PC-3 (cell line): ENCODE results near the gene JADE2.

Source experiments
- EZH2 ChIP-seq: fragments of 300-600 bp; sonication (generic); IDR thresholded peaks from one replicate; pipeline ENCODE4 v1.6.1; 2017; ENCODE audit warnings: antibody characterized with exemption, mild to moderate bottlenecking, low read length; ENCODE audit not compliant: unreplicated experiment
- EZH2phosphoT487 ChIP-seq: fragments of 300-600 bp; sonication (generic); IDR thresholded peaks from 2 replicates; pipeline ENCODE4 v1.6.1; 2018; ENCODE audit warnings: mild to moderate bottlenecking, antibody characterized with exemption, low read length, borderline replicate concordance
- TF ChIP-seq, protein P1 (sequence below): fragments of 300-600 bp; sonication (generic); conservative IDR thresholded peaks from 2 replicates; pipeline ENCODE4 v1.5.1; 2017; ENCODE audit warnings: antibody characterized with exemption, low read depth, mild to moderate bottlenecking, low read length

DNA sequence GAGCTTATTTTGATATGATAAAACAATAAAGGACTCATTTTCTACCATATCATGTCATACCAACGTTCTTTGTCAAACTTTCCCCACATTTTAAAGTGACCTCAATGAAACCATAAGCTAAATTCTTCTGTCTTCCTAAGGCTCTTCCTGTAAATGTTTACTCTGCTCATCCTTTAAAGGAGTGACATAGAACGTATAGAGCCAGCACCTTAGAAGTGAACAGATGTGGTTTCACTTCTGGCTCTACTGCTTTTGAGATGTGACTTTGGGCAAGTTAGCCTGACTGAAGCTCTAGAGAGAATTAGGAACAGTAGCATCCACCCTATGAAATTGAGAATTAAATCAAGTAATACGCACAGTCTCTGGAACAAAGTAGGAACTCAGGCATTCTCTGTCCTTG is 83.1 kb downstream of the JADE2 start:
- TF ChIP-seq EZH2 (no peak), EZH2phosphoT487 (no peak)
- TF ChIP-seq, protein P1, sequence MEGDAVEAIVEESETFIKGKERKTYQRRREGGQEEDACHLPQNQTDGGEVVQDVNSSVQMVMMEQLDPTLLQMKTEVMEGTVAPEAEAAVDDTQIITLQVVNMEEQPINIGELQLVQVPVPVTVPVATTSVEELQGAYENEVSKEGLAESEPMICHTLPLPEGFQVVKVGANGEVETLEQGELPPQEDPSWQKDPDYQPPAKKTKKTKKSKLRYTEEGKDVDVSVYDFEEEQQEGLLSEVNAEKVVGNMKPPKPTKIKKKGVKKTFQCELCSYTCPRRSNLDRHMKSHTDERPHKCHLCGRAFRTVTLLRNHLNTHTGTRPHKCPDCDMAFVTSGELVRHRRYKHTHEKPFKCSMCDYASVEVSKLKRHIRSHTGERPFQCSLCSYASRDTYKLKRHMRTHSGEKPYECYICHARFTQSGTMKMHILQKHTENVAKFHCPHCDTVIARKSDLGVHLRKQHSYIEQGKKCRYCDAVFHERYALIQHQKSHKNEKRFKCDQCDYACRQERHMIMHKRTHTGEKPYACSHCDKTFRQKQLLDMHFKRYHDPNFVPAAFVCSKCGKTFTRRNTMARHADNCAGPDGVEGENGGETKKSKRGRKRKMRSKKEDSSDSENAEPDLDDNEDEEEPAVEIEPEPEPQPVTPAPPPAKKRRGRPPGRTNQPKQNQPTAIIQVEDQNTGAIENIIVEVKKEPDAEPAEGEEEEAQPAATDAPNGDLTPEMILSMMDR: no peak
